ENCODE measurements around the gene PBX3. TPM values are rescaled to one million over a fixed set of nuclear protein-coding genes. Genes with fewer than 3 reads are reported as not detected.

The PBX3 gene
- total RNA-seq, 2 experiments from 2014 or later, result 25.3 to 30.8 TPM

DNA sequence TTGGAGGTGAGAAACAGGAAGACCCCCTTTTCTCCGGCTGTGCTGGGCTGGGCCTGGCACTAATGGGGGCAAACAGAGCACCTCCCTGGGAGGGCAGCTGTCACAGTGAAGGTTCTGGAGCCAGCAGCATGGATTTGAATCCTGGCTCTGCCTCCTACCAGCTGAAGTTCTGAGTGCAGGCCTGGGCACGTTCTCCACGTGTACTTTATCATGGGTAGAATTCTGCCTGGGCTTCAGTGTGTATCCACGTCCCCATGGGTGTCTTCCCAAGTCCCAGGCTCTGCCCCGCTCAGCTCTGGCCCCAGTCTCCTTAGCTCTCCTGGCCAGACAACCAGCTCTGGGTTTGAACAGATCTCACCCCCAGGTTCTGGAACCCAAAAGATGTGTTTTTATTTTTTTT is 223.2 kb downstream of the PBX3 start:
- H3K4me3 Mint-ChIP-seq, result no peak overlapping the region
- peaks cover 9% of the 10 kb centered on the region for H3K36me3 Mint-ChIP-seq (ENCODE audit: low read depth)
- H3K27ac Mint-ChIP-seq, result no peak overlapping the region
- Histone ChIP-seq H3K27ac (ENCODE audit: low read depth in 1 of 2, low read length in 2 of 2) (no peak overlapping the region), H3K36me3 (ENCODE audit: insufficient read depth, low read length) (no peaks in the 10 kb centered on the region), H3K4me3 (ENCODE audit: low read length) (no peak overlapping the region), H3K4me1 (ENCODE audit: insufficient read depth, low read length) (no peaks in the 10 kb centered on the region), H3K27me3 (ENCODE audit: control insufficient read depth in 1 of 2, insufficient read depth in 2 of 2, low read length in 2 of 2) (no peaks in the 10 kb centered on the region), H3K9me3 (ENCODE audit: control insufficient read depth in 1 of 2, insufficient read depth in 1 of 2, low read length in 2 of 2) (no peaks in the 10 kb centered on the region)
- ATAC-seq (ENCODE audit: poor library complexity) (no peak), DNase-seq (no peak)
- TF ChIP-seq, protein P1, sequence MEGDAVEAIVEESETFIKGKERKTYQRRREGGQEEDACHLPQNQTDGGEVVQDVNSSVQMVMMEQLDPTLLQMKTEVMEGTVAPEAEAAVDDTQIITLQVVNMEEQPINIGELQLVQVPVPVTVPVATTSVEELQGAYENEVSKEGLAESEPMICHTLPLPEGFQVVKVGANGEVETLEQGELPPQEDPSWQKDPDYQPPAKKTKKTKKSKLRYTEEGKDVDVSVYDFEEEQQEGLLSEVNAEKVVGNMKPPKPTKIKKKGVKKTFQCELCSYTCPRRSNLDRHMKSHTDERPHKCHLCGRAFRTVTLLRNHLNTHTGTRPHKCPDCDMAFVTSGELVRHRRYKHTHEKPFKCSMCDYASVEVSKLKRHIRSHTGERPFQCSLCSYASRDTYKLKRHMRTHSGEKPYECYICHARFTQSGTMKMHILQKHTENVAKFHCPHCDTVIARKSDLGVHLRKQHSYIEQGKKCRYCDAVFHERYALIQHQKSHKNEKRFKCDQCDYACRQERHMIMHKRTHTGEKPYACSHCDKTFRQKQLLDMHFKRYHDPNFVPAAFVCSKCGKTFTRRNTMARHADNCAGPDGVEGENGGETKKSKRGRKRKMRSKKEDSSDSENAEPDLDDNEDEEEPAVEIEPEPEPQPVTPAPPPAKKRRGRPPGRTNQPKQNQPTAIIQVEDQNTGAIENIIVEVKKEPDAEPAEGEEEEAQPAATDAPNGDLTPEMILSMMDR (IDR thresholded peaks at IDR 0.05), result no peak
- H3K4me1 Mint-ChIP-seq (ENCODE audit: low read depth), result no peaks in the 10 kb centered on the region
- ChIA-PET CTCF (no interaction called here), POLR2A (no interaction called here)
- H3K27me3 Mint-ChIP-seq, result no peaks in the 10 kb centered on the region
- H3K9me3 Mint-ChIP-seq, result no peaks in the 10 kb centered on the region
- intact Hi-C loops (cut with DNase I, micrococcal nuclease), result no loop called here

DNA sequence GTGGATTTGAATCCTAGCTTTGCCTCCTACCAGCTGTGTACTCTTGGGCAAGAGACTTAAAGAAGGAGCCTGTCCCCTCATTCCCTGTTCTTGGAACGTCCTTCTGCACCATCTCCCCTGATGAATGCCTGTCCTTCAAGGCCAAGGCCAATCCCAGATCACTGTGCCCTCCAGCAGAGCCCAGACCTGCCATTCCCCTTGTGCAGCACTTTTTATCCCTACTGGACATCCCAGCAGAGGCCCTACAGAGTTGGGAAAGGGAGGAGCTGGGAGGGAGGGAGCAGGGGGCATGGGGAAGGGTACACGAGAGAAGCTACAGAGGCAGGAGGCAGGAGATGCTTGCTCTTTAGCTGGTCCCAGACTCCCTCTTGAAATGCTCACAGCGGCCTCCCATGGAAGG is 223.9 kb downstream of the PBX3 start:
- Mint-ChIP-seq H3K4me1 (ENCODE audit: low read depth) (no peaks in the 10 kb centered on the region), H3K27me3 (no peaks in the 10 kb centered on the region), H3K36me3 (ENCODE audit: low read depth) (peaks cover 6% of the 10 kb centered on the region), H3K27ac (no peak overlapping the region), H3K9me3 (no peaks in the 10 kb centered on the region), H3K4me3 (no peak overlapping the region)
- Histone ChIP-seq H3K27ac (ENCODE audit: low read depth in 1 of 2, low read length in 2 of 2) (no peak overlapping the region), H3K4me3 (ENCODE audit: low read length) (no peak overlapping the region), H3K4me1 (ENCODE audit: insufficient read depth, low read length) (no peaks in the 10 kb centered on the region), H3K9me3 (ENCODE audit: control insufficient read depth in 1 of 2, insufficient read depth in 1 of 2, low read length in 2 of 2) (peaks cover 0 to 5% of the 10 kb centered on the region in 2 experiments), H3K27me3 (ENCODE audit: control insufficient read depth in 1 of 2, insufficient read depth in 2 of 2, low read length in 2 of 2) (no peaks in the 10 kb centered on the region), H3K36me3 (ENCODE audit: insufficient read depth, low read length) (no peaks in the 10 kb centered on the region)
- ATAC-seq (ENCODE audit: poor library complexity), result no peak
- TF ChIP-seq, protein P1 (IDR thresholded peaks at IDR 0.05), result no peak
- ChIA-PET POLR2A (no interaction called here), CTCF (no interaction called here)
- intact Hi-C loops (cut with DNase I, micrococcal nuclease), result no loop called here
- DNase-seq, result no peak

DNA sequence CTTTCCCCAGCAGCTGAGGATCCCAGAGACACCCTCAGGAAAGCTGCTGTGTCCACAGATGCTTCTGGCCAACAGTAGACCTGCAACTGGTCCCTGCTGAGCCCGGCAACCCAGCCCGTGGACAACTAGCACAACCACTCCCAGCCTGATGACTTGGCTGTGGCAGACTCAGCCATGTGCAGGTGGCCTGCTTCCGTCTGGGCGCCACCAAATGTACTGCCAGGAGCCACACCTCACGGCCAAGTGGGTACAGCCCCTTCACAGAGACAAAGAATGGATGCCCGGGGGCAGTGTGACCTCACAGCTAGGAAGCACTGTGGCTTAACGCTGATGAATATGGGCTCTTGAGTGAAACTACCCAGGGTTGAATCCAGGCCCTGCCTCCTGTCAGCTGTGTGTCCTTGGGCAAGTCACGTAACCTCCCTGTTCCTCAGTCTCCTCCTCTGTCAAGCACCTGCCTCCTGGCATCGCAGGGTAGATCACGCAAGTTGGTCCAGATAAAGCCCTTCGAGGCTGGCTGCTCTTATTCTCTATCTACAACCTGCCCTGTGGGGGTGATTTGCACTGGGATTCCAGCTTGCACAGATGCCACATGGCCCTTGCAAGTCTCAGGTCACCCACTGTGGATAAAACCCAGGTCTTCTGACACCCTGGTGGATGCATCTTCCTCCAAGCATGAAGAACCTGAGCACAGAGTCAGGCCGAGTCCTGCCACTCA is 225.0 kb downstream of the PBX3 start:
- intact Hi-C loops (cut with DNase I, micrococcal nuclease), result no loop called here
- DNase-seq, result no peak
- Mint-ChIP-seq H3K4me3 (no peak overlapping the region), H3K4me1 (ENCODE audit: low read depth) (no peaks in the 10 kb centered on the region), H3K27ac (no peak overlapping the region), H3K27me3 (no peaks in the 10 kb centered on the region), H3K9me3 (peaks cover 2% of the 10 kb centered on the region), H3K36me3 (ENCODE audit: low read depth) (no peaks in the 10 kb centered on the region)
- peaks cover 0 to 5% of the 10 kb centered on the region in 2 experiments for H3K9me3 ChIP-seq (ENCODE audit: control insufficient read depth in 1 of 2, insufficient read depth in 1 of 2, low read length in 2 of 2)
- CTCF ChIA-PET, result no interaction called here
- no peaks in the 10 kb centered on the region for H3K4me1 ChIP-seq (ENCODE audit: insufficient read depth, low read length)
- POLR2A ChIA-PET, result no interaction called here
- ATAC-seq (ENCODE audit: poor library complexity), result no peak
- H3K36me3 ChIP-seq (ENCODE audit: insufficient read depth, low read length), result no peaks in the 10 kb centered on the region
- H3K4me3 ChIP-seq (ENCODE audit: low read length), result no peak overlapping the region
- TF ChIP-seq, protein P1 (IDR thresholded peaks at IDR 0.05), result no peak
- no peaks in the 10 kb centered on the region for H3K27me3 ChIP-seq (ENCODE audit: control insufficient read depth in 1 of 2, insufficient read depth in 2 of 2, low read length in 2 of 2)
- H3K27ac ChIP-seq (ENCODE audit: low read depth in 1 of 2, low read length in 2 of 2), result no peak overlapping the region

Measured in CD4-positive, alpha-beta T cell (primary cell).